Fibroblast of the conjunctiva (primary cell): Measurements from ENCODE around the gene PNMA3.
"Not testable (repeated sequence)": the region's sequence is repeated elsewhere in the genome, so short reads cannot be mapped to it uniquely, and the experiment has no call there.

Source experiments
- DNase-seq: peaks from one replicate; pipeline ENCODE4 v3.0.0-alpha.2; 2010; ENCODE audit warnings: low read depth

PNMA3 gene

GRCh38 chrX:153074262-153074899 is 18.1 kb downstream of the PNMA3 start:
- DNase-seq, result no peak

GRCh38 chrX:153074935-153075334 is 18.7 kb downstream of the PNMA3 start:
- DNase-seq, result no peak

- no peak for DNase-seq
These were observed 19.1 kb downstream of the PNMA3 start for GRCh38 chrX:153075366-153075765.

GRCh38 chrX:153077437-153078135 is 21.3 kb downstream of the PNMA3 start:
- not testable (repeated sequence) for DNase-seq

- DNase-seq, result not testable (repeated sequence)
These were observed 27.1 kb downstream of the PNMA3 start for GRCh38 chrX:153083238-153083923.

GRCh38 chrX:153102418-153102817 is 46.1 kb downstream of the PNMA3 start:
- no peak for DNase-seq

- not testable (repeated sequence) for DNase-seq
These were observed 48.7 kb downstream of the PNMA3 start for GRCh38 chrX:153104959-153105358.

GRCh38 chrX:153106092-153106801 is 50.0 kb downstream of the PNMA3 start:
- DNase-seq, result not testable (repeated sequence)
